Uterus (tissue), 2 donors: Measurements from ENCODE around the gene DDX55.

Experiments
- POLR2A ChIP-seq, 2 donors: fragments of 450-650 bp; IDR thresholded peaks; one replicate each; pipeline ENCODE4 v1.6.1; 2016; ENCODE audit warnings: antibody characterized with exemption in 2 of 2, mild to moderate bottlenecking in 1 of 2, moderate library complexity in 1 of 2
- TF ChIP-seq, protein P1 (sequence below), 4 experiments: fragments of 200-600 bp in 2 of 4; fragments of 450-650 bp in 2 of 4; sonication (generic) in 2 of 4; IDR thresholded peaks; one replicate each; pipeline ENCODE4 v1.5.1; 2016 to 2019; ENCODE audit warnings: antibody characterized with exemption in 4 of 4, mild to moderate bottlenecking in 2 of 4, moderate library complexity in 1 of 4

DNA sequence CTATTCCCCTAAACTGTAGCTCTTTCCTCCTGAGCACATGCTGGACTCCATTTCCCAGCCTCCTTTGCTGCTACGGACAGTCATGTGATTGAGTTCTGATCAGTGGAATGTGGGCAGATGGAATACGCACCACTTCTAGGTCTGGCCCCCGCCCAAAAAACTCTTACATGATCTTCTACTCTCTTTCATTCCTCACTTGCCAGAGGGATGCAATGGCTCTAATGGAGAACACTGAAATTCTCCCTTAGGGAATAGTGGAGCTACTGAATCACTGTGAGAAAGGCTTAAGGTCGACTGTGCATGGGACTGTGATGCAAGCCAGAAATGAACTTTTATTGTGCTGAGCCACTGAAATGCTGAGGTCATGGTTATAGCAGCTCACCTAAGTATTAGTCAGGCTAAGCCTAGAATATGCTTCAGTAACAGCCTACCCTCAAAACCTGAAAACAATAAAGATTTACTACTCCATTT lies 30.5 kb upstream of the DDX55 start:
- no peak for TF ChIP-seq POLR2A (IDR thresholded peaks at IDR 0.05)
- TF ChIP-seq, protein P1, sequence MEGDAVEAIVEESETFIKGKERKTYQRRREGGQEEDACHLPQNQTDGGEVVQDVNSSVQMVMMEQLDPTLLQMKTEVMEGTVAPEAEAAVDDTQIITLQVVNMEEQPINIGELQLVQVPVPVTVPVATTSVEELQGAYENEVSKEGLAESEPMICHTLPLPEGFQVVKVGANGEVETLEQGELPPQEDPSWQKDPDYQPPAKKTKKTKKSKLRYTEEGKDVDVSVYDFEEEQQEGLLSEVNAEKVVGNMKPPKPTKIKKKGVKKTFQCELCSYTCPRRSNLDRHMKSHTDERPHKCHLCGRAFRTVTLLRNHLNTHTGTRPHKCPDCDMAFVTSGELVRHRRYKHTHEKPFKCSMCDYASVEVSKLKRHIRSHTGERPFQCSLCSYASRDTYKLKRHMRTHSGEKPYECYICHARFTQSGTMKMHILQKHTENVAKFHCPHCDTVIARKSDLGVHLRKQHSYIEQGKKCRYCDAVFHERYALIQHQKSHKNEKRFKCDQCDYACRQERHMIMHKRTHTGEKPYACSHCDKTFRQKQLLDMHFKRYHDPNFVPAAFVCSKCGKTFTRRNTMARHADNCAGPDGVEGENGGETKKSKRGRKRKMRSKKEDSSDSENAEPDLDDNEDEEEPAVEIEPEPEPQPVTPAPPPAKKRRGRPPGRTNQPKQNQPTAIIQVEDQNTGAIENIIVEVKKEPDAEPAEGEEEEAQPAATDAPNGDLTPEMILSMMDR (IDR thresholded peaks at IDR 0.05), result no peak
